ENCODE data around the gene PIP4K2A.

Gene PIP4K2A

DNA sequence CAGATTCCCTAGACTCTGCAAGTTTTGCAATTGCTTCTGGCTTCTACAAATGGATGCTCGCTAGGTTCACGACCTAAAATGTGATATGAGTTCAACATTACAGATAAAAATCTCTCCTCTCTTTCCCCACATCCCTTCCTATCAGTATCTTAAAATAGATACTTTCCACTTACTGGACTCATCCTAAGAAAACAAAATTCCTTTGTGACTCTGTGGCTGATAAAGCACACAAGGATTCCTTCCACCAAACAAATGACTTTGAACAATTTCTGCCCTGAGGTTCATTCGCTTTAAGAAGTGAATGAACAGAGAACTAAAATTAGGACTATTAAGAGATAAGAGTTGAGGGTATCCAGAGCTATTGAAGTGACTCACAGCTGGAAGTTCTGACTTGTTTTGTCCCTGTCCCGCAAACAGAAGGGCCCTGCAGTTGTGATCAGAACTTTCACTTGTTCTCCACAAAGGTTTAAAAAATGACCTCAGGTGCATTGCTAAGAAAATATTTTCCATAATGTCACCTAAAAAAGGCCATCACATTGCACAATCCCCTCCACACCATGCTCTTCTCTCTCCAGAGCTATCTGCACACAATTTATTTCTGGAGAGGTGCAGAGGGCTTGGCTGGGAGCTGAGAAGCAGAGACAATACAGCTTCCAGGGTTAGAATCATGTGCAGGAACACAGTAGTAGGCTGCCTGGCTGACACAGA, 96.1 kb downstream of the PIP4K2A start:
- Histone ChIP-seq H3K4me1 (peaks cover 23% of the 10 kb centered on the region), H3K36me3 (replicated peaks) (no peaks in the 10 kb centered on the region; the same call in 1 of the 2 replicates), H3K9me3 (no peaks in the 10 kb centered on the region), H3K4me3 (no peak overlapping the region), H3K27me3 (ENCODE audit: low read depth) (no peaks in the 10 kb centered on the region)
- in situ Hi-C loops (cut with MboI; ENCODE audit: low sequenced_read_pairs), result no loop called here
- no peak for DNase-seq (ENCODE audit: low spot score in 2 of 2)

DNA sequence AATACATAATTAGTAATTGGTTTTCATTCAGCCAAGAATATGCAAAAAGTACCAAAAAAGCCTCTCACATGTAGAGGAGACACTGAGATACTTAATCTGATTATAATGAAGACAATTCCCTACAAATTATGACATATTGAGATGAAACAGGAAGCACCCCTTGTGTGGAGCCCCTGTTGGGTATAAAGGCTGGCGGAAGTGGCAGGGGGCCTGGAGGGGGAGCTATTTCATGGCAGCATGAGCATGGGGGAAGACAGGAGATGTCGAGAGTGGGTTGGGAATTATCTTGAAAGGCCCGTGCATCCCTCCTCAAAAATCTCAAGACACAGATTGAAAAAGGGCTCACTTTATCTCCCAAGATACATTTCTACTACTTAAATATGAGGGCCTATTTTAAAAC, 96.9 kb downstream of the PIP4K2A start:
- Histone ChIP-seq H3K36me3 (replicated peaks) (no peaks in the 10 kb centered on the region; the same call in 1 of the 2 replicates), H3K4me1 (peaks cover 23% of the 10 kb centered on the region), H3K27me3 (ENCODE audit: low read depth) (no peaks in the 10 kb centered on the region), H3K9me3 (no peaks in the 10 kb centered on the region), H3K4me3 (no peak overlapping the region)
- DNase-seq (ENCODE audit: low spot score in 2 of 2), result no peak
- in situ Hi-C loops (cut with MboI; ENCODE audit: low sequenced_read_pairs), result no loop called here

DNA sequence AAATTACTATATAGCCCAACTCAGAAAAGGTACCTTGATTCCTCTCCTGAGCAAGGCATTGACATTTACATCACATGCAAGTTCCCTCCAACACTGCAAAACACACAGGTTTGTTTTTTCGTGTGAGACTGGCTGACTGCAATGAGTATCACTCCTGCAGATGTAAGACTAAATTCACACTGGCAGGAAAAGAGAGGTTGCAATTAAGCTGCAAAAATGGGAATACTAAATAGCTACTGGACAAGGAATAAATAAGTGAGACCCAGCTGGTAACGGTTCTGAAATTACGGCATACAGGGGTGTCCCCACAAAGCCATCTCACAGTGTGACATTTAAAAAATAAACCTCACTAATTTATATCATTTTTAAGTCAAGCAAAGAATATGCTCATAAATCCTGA, 97.3 kb downstream of the PIP4K2A start:
- Histone ChIP-seq H3K9me3 (no peaks in the 10 kb centered on the region), H3K4me3 (no peak overlapping the region), H3K27me3 (ENCODE audit: low read depth) (no peaks in the 10 kb centered on the region), H3K4me1 (peaks cover 23% of the 10 kb centered on the region), H3K36me3 (replicated peaks) (no peaks in the 10 kb centered on the region; the same call in 1 of the 2 replicates)
- DNase-seq (ENCODE audit: low spot score in 2 of 2), result no peak
- in situ Hi-C loops (cut with MboI; ENCODE audit: low sequenced_read_pairs), result no loop called here

DNA sequence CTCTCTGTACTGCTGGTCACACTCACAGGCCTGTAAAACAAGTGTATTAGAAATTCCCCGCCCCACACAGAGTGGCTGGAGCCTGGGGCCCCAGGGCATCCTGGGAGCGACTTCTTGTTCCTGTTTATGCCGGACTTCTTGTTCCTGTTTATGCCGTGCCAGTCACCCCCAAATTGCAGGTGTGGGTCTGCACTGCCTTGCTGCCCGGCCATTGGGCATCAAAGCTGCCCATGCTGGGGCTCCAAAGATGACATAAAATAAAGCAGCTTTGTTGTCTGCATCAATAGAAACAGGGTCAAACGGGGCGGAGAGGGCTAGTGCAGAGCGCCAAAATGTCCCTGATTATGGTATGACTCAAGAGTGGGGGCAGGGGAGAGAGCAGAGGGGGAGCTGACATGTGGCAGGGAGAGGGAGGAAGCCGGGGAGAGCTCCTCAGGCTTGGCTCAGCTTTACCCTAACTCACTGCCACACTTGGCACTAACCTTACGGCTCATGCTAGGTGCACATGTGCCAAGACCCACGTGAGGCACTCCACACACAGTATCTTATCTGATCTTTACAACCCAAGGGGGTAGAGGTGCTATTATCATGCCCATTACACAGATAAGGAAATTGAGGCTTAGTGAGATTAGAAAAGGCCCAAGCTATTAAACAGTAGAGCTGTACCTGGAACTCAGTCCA, 98.4 kb downstream of the PIP4K2A start:
- H3K4me1 ChIP-seq, result peaks cover 23% of the 10 kb centered on the region
- no peaks in the 10 kb centered on the region; the same call in 1 of the 2 replicates for H3K36me3 ChIP-seq (replicated peaks)
- no peak overlapping the region for H3K4me3 ChIP-seq
- H3K9me3 ChIP-seq, result no peaks in the 10 kb centered on the region
- no peak for DNase-seq (ENCODE audit: low spot score in 2 of 2)
- in situ Hi-C loops (cut with MboI; ENCODE audit: low sequenced_read_pairs), result no loop called here
- H3K27me3 ChIP-seq (ENCODE audit: low read depth), result no peaks in the 10 kb centered on the region

DNA sequence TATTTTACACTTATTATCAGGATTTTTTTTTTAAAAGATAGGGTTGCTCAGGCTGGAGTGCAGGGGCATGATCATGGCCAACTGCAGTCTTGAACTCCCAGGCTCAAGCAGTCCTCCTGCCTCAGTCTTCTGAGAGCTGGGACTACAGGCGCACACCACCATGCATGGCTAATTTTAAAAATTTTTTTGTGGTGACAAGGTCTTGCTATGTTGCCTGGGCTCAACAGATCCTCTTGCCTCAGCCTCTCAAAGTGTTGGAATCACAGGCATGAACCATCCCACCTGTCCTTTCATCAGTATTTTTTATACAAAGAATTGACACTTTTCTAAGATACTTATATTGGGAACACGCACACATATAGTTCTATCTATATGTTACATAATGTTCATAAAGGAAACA, 99.3 kb downstream of the PIP4K2A start:
- Histone ChIP-seq H3K4me1 (peaks cover 18% of the 10 kb centered on the region), H3K36me3 (replicated peaks) (no peaks in the 10 kb centered on the region), H3K27me3 (ENCODE audit: low read depth) (no peaks in the 10 kb centered on the region), H3K9me3 (no peaks in the 10 kb centered on the region), H3K4me3 (no peak overlapping the region)
- in situ Hi-C loops (cut with MboI; ENCODE audit: low sequenced_read_pairs), result no loop called here
- no peak for DNase-seq (ENCODE audit: low spot score in 2 of 2)

DNA sequence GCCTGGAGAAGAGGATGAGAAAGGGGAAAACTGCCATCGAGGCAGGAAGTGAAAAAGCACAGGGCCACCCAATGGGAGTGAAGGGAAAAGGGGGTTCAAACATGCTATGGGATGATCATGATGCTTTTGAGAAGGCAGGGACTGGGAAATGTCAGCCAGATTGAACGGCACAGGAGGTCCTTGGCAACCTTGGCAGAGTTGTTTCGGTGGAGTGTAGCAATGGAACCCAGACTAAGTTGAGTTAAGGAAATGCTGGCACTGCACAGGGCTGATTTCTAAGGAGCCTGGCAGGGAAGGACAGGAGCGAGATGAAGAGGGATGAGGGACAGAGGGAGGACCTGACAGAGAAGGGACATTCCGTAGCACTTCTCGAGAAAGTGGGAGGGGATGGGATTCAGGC, 101.4 kb downstream of the PIP4K2A start:
- no peaks in the 10 kb centered on the region for H3K27me3 ChIP-seq (ENCODE audit: low read depth)
- DNase-seq (ENCODE audit: low spot score in 2 of 2), result no peak
- peaks cover 13% of the 10 kb centered on the region for H3K4me1 ChIP-seq
- no peaks in the 10 kb centered on the region for H3K36me3 ChIP-seq (replicated peaks)
- no peaks in the 10 kb centered on the region for H3K9me3 ChIP-seq
- in situ Hi-C loops (cut with MboI; ENCODE audit: low sequenced_read_pairs), result no loop called here
- no peak overlapping the region for H3K4me3 ChIP-seq

DNA sequence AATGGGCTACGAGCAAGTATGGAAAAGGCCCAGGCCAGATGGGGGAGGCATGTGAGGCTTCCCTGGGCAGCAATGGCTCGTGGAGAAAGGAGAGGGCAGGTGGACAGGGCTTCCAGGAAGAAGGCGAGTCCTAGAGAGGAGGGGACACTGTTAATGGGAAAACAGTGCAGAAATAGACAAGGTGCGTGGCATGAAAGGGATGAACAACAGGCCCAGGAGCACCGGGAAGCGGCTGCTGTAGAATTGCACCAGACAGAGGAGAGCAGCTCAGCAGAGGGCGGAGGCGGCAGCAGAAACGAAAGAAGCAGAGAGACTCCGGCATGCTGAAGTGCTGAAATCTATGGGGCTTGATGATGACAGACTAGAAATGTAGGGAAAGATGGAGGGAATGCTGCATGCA, 102.1 kb downstream of the PIP4K2A start:
- no peaks in the 10 kb centered on the region for H3K9me3 ChIP-seq
- H3K36me3 ChIP-seq (replicated peaks), result no peaks in the 10 kb centered on the region
- in situ Hi-C loops (cut with MboI; ENCODE audit: low sequenced_read_pairs), result no loop called here
- no peaks in the 10 kb centered on the region for H3K27me3 ChIP-seq (ENCODE audit: low read depth)
- DNase-seq (ENCODE audit: low spot score in 2 of 2), result no peak
- no peak overlapping the region for H3K4me3 ChIP-seq
- H3K4me1 ChIP-seq, result peaks cover 13% of the 10 kb centered on the region

DNA sequence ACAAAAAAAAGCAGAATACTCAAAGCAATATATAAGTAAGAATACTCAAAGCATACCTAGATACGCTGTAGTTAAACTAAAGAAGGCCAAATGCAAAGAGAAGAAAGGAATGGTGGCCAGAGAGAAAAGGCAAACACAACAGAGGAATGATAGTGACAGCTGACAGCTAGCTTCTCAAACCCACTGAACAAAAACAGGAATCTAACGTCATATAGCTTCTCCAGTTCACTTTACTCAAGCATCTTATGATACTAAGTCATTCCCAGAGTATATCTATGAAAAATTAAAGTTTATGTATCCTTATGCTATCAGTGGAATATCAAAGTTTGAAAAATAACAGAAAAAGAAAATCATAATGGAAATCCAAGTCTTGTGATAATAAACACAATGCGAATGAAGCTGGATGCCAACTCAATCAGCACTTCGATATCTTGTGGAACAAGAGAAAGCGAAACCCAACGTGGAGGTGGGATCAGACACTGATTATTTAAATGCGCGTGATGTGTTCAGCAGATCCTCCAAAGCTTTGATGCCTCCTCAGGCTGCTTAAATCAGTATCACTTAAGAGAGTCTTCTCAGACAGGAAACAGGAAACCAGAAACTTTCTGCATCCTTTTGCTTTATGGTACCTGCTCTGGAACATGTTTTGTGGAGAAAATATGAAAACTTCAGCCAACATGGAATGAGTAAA, 102.8 kb downstream of the PIP4K2A start:
- no peaks in the 10 kb centered on the region for H3K9me3 ChIP-seq
- in situ Hi-C loops (cut with MboI; ENCODE audit: low sequenced_read_pairs), result no loop called here

DNA sequence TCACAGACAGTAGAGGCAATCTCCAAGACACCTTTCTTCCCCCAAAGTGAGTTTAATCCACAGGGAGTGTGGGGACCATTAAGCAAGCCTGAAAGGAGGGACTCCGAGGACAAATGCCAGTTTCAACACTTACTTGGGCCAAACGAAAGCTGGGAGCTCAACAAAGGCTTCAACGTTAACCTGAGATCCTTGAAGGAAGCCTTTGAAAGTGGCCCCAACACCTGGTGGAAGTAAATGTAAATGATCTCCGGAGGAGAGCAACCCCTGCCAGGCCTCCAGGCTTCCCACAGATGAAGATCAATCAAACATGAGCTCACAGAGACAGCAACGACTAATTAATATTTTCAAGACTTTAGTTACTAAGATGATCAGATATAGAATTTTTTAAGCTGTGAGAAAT, 103.8 kb downstream of the PIP4K2A start:
- no peak overlapping the region for H3K4me3 ChIP-seq
- H3K9me3 ChIP-seq, result no peaks in the 10 kb centered on the region
- H3K4me1 ChIP-seq, result peaks cover 13% of the 10 kb centered on the region
- no peaks in the 10 kb centered on the region for H3K27me3 ChIP-seq (ENCODE audit: low read depth)
- in situ Hi-C loops (cut with MboI; ENCODE audit: low sequenced_read_pairs), result no loop called here
- DNase-seq (ENCODE audit: low spot score in 2 of 2), result no peak
- no peaks in the 10 kb centered on the region for H3K36me3 ChIP-seq (replicated peaks)

More for the DNA sequence above, 102.8 kb downstream of the PIP4K2A start:
- Histone ChIP-seq H3K4me3 (no peak overlapping the region), H3K4me1 (peaks cover 13% of the 10 kb centered on the region), H3K36me3 (replicated peaks) (no peaks in the 10 kb centered on the region), H3K27me3 (ENCODE audit: low read depth) (no peaks in the 10 kb centered on the region)
- DNase-seq (ENCODE audit: low spot score in 2 of 2), result no peak

DNA sequence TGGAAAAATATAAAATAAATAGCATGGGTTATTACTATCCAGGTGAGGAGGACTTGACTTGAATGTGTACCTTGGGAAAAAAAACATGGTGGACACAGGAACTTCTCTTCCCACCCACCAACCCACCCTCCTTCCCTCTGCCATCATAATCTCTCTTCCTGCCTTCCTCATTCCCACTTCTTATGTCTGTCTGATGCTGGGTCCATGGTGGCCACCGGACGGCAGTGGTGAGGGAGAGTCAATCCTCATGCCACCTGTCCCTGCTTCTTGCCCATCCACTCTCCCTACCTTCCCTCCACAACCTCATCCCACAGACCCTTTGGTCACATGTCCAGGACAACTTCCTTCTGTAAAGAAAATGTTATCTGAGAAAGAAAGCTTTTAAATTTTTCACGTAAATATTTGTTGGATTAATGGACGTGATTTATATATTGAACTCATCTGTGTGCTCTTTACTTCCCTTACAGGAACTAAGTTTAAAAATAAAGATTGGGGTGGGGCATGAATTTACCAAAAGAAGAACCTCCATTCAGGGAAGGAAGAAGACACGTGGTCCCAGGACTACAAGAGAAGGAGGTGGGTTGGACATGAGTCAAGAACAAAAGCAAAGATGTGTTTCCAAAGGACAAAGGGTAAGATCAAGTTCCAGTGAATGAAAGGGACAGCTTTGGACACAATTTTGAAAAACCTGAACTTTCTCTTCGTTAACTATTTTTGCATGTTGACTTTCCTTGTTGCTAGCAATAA, 104.5 kb downstream of the PIP4K2A start:
- DNase-seq (ENCODE audit: low spot score in 2 of 2), result no peak
- in situ Hi-C loops (cut with MboI; ENCODE audit: low sequenced_read_pairs), result no loop called here
- H3K4me1 ChIP-seq, result peaks cover 9% of the 10 kb centered on the region

DNA sequence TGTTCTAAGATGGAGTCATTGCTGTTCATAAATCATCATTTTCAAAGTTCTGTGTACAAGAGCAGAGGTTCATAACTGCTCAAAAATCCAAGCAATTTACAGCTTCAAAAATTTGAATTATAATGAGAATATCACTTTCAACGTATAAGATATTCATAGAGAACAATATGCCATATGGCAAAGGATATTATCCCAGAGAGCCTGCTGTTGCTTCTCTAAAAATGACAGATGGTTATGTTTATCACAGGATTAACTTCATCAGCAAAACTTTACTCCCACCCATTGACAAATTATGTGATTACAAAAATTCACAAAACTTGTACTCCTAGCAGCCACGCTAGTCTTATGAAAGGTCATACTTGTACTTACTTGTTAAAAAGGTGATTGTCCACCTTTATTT, 105.1 kb downstream of the PIP4K2A start:
- H3K4me3 ChIP-seq, result no peak overlapping the region
- H3K4me1 ChIP-seq, result peaks cover 3% of the 10 kb centered on the region
- no peaks in the 10 kb centered on the region for H3K36me3 ChIP-seq (replicated peaks)
- DNase-seq (ENCODE audit: low spot score in 2 of 2), result no peak
- no peaks in the 10 kb centered on the region for H3K27me3 ChIP-seq (ENCODE audit: low read depth)
- H3K9me3 ChIP-seq, result no peaks in the 10 kb centered on the region
- in situ Hi-C loops (cut with MboI; ENCODE audit: low sequenced_read_pairs), result no loop called here

More for the DNA sequence above, 104.5 kb downstream of the PIP4K2A start:
- Histone ChIP-seq H3K36me3 (replicated peaks) (no peaks in the 10 kb centered on the region), H3K4me3 (no peak overlapping the region), H3K9me3 (no peaks in the 10 kb centered on the region), H3K27me3 (ENCODE audit: low read depth) (no peaks in the 10 kb centered on the region)

DNA sequence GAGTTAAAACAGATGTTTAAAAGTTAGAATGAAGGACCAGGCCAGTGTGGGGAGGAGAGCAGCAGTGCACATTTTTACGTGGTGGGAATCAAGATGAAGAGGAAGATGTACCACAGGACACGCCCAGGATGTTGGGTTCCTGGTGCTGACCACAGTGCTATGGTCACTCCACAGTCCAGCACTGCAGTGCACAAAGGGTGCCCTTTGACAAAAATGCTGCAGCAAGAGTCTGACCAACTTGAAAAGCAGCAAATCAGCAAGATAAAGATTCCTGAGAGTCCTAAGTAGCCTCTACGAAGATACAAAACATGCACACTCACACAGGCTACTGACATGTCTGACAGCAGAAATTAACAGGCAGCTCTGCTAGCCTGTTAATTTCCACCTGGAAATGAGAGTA, 107.1 kb downstream of the PIP4K2A start:
- no peak for DNase-seq (ENCODE audit: low spot score in 2 of 2)
- in situ Hi-C loops (cut with MboI; ENCODE audit: low sequenced_read_pairs), result no loop called here
- Histone ChIP-seq H3K9me3 (no peaks in the 10 kb centered on the region), H3K27me3 (ENCODE audit: low read depth) (no peaks in the 10 kb centered on the region), H3K4me3 (no peak overlapping the region), H3K36me3 (replicated peaks) (no peaks in the 10 kb centered on the region), H3K4me1 (no peaks in the 10 kb centered on the region)

DNA sequence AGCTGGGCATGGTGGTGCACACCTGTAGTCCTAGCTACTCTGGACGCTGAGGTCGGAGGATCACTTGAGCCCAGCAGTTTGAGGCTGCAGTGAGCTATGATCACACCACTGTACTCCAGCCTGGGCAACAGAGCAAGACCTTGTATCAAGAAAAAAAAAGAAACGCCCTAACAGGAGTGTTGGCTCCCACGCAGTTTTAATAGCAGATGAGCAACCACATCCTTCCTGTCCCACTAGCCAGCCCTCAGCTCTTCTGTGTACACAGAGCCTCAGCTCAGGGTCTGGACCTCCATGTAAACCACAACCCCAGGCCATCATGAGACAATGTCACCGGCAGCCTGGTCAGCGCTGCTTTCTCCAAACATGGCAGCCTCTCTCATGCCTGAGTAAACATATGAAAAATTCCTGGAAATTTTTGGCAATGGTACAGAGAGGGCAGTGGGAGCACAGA, 108.2 kb downstream of the PIP4K2A start:
- DNase-seq (ENCODE audit: low spot score in 2 of 2), result no peak
- in situ Hi-C loops (cut with MboI; ENCODE audit: low sequenced_read_pairs), result no loop called here

More for the DNA sequence above, 108.2 kb downstream of the PIP4K2A start:
- Histone ChIP-seq H3K4me3 (no peak overlapping the region), H3K4me1 (no peaks in the 10 kb centered on the region), H3K9me3 (no peaks in the 10 kb centered on the region), H3K36me3 (replicated peaks) (no peaks in the 10 kb centered on the region), H3K27me3 (ENCODE audit: low read depth) (no peaks in the 10 kb centered on the region)

All from HAP-1 (cell line).